GM04504 (cell line): Measurements from ENCODE around the gene MAP10.

Source experiments
- DNase-seq: peaks from one replicate; pipeline ENCODE4 v3.0.0-alpha.2; 2012; ENCODE audit warnings: low read depth

Gene MAP10

GRCh38 chr1:232854798-232855159 lies 49.6 kb downstream of the MAP10 start:
- DNase-seq: no peak

GRCh38 chr1:232856541-232856940 lies 51.3 kb downstream of the MAP10 start:
- DNase-seq: no peak
